ENCODE results near the gene TRPV3.
"Not testable (repeated sequence)": the region's sequence is repeated elsewhere in the genome, so short reads cannot be mapped to it uniquely, and the experiment has no call there.

Gene TRPV3

GRCh38 chr17:3524024-3524423 lies 33.6 kb downstream of the TRPV3 start:
- no peak for DNase-seq (ENCODE audit: low read depth)

DNA sequence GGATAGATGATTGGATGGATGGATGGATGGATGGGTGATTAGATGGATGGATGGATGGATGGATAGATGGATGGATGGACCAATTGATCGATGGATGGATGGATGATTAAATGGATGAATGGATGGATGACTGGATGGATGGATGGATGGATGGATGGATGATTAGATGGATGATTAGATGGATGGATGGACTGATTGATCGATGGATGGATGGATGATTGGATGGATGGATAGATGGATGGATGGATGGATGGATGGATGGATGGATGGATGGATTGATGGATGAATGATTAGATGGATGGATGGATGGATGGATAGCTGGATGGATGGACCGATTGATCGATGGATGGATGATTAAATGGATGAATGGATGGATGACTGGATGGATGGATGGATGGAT lies 38.1 kb downstream of the TRPV3 start:
- DNase-seq (ENCODE audit: low read depth) = not testable (repeated sequence)

- no peak for DNase-seq (ENCODE audit: low read depth)
Measured at GRCh38 chr17:3514873-3515272, 42.7 kb downstream of the TRPV3 start.

DNA sequence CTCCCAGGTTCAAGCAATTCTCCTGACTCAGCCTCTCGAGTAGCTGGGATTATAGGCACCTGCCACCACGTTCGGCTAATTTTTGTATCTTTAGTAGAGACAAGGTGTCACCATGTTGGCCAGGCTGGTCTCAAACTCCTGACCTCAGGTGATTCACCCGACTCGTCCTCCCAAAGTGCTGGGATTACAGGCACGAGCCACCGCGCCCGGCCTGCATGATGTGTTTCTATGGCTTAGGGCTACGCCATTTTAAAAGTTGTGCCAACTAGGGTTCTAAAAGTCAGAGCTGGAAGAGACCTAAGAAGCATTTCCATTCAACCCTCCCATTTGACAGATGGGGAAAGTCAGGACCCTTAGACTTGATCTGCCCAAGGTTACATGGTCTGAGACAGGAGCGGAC lies 43.4 kb downstream of the TRPV3 start:
- DNase-seq (ENCODE audit: low read depth) = not testable (repeated sequence)

- DNase-seq (ENCODE audit: low read depth) = no peak
Measured at GRCh38 chr17:3513305-3514035, 44.1 kb downstream of the TRPV3 start.

- no peak for DNase-seq (ENCODE audit: low read depth)
Measured at GRCh38 chr17:3512505-3513171, 45.0 kb downstream of the TRPV3 start.

GRCh38 chr17:3511852-3512504 lies 45.6 kb downstream of the TRPV3 start:
- DNase-seq (ENCODE audit: low read depth) = no peak

- no peak for DNase-seq (ENCODE audit: low read depth)
Measured at GRCh38 chr17:3510090-3510489, 47.5 kb downstream of the TRPV3 start.

GRCh38 chr17:3507869-3508268 lies 49.7 kb downstream of the TRPV3 start:
- DNase-seq (ENCODE audit: low read depth) = no peak

GRCh38 chr17:3507071-3507470 lies 50.5 kb downstream of the TRPV3 start:
- DNase-seq (ENCODE audit: low read depth) = no peak

DNA sequence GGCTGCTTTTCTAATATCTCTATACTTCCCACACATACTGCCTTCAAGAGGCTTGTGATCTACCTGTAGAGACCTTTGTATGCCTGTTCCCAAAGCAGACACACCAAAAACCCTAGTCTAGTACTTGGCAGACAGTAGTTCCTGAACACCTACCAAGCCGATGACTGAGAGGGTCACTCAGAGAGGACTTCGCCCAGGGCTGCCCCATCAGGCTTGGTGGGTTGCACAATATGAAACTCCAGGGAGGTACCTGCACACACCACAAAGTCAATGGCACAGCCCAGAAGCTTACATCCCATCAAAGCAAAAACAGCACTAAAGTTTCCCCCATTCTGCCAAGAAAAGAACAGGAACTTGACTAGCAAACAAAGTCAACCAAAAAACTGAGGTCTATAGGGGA lies 51.6 kb downstream of the TRPV3 start:
- no peak for DNase-seq (ENCODE audit: low read depth)

DNA sequence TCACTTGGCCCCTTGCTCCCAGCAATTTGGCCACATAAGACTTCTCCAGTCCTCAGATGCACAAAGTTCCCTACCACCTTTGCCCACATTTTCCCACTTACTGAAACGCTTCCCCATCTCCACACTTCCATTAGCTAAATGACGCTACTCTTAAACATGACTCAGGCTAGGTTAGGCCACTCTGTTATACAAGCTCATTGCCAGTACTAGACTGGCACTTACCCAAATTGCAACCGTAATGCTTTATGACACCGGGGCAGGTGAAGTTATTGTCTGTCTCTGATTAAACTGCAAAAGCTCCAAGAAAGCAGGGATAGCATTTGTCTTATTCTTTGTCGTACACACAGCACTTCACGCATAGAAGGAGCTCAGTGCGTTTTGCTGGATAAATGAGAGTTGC lies 52.6 kb downstream of the TRPV3 start:
- no peak for DNase-seq (ENCODE audit: low read depth)

DNA sequence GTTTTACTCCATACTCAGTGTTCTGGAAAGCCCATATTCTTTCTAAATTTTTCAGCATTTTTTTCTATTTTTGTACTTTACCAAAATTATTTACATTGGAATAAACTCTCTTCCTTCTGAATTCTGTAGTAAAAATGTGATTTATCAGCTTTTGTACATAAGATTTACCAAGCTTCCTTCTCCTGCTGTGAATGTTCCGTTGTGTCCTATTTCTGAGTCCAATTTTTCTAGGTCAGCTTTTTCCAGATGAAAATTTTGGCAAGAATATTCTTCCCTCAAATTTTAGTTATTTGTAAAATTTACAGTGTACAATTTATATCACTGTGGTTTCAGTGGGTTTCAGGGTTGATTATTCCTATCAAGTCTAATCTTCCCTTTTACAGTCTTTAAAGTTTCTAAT lies 54.3 kb downstream of the TRPV3 start:
- DNase-seq (ENCODE audit: low read depth) = no peak

GRCh38 chr17:3502466-3502865 lies 55.1 kb downstream of the TRPV3 start:
- DNase-seq (ENCODE audit: low read depth) = no peak

GRCh38 chr17:3501344-3501743 lies 56.3 kb downstream of the TRPV3 start:
- DNase-seq (ENCODE audit: low read depth) = no peak

DNA sequence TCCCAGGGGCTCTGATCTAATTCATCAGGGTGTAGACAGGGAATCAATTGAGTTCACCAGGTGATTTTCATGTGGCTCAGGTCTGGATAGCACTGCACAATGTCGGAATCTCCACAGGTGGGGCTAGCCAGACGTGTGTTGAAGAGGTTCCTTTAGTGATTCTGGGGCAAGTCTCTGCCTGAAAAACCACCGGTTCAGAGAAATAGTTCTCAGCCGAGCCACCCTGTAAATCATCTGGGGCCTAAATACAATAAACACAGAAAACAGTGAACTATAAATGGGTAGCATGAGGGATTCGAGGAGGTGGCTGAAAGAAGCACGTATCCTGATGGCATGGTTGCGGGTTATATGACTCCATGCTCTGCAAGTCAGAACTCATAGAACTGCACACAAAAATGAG lies 60.5 kb downstream of the TRPV3 start:
- DNase-seq (ENCODE audit: low read depth) = no peak

DNA sequence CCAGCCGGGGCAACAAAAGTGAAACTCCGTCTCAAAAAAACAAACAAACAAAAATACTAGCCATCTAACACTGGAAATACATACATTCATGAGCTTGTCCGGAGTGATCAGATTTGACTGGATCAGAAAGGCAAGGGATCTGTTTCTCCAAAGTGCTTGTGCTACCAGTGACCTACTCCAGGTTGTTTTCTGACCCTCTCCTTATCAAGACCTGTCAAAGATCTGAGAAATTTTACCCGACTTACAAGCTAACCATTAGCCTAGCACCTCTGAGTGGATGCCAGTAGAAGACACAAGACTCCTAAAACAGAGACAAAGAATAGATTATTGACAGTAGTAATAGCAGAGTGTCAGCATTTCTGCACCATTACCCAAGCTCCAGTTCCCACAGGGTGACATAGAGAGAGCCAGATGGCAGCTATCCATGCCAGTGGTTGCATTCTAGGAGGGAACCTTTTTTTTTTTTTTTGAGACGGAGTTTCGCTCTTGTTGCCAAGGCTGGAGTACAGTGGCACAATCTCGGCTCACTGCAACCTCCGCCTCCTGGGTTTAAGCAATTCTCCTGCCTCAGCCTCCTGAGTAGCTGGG lies 72.0 kb downstream of the TRPV3 start:
- DNase-seq (ENCODE audit: low read depth) = no peak

GRCh38 chr17:3482852-3483251 lies 74.8 kb downstream of the TRPV3 start:
- DNase-seq (ENCODE audit: low read depth) = no peak

- no peak for DNase-seq (ENCODE audit: low read depth)
Measured at GRCh38 chr17:3479988-3480387, 77.6 kb downstream of the TRPV3 start.

DNA sequence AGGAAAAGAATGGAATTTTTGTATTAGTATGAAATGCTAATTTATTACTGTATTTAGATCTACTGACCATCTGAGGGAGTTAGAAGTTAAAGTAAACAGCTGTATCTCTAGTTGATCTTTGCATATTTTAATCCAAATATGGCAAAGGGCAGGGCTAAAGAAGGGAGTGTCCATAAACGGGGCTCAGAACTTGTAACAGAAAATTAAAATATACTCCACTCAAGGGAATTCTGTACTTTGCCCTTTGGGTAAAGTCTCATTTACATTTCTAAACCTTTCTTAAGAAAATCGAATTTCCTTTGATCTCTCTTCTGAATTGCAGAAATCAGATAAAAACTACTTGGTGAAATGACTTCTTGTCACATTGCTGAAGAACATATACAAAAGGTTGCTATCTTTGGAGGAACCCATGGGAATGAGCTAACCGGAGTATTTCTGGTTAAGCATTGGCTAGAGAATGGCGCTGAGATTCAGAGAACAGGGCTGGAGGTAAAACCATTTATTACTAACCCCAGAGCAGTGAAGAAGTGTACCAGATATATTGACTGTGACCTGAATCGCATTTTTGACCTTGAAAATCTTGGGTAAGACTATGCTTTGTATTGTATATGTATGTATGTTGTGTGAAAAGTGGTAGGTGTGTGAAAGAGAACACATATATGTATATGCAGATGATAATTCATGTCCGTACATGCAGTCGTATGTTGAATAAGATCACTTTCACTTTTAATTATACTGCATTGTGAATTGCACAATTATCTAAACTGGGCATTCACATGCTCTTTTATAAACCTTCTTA lies 81.6 kb downstream of the TRPV3 start, which contains the start of gene ASPA:
ASPA (plus strand) TSS at position 186 of the 799 bp plus-strand sequence; CDS start at position 349, 163 bp downstream.
- DNase-seq (ENCODE audit: low read depth) = no peak

DNA sequence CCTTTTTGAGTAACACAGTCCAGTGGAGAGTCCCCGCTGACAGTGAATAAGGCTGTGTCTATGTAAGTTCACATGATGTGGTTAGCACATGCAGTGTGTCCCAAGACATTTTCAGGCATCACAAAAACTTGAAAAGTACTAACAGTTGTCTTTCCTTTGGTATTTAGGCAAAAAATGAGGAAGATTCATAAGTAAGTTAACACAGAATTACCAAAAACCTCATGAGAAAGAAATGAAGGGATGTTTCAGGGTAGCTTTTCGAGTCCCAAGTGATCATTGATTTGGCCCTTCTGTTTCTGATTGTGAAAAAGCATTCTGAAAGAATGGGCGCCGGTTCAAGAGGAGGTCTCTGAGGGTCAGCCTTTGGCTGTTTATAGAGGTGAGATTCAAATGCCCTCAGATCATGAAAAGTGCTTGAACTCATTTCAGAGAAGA lies 82.3 kb downstream of the TRPV3 start:
- no peak for DNase-seq (ENCODE audit: low read depth)

GRCh38 chr17:3474212-3474611 lies 83.4 kb downstream of the TRPV3 start:
- DNase-seq (ENCODE audit: low read depth) = no peak

Measured in activated T-helper 1 cell treated with Interleukin-2 at 50 U/mL for 16 hours (primary cell).